ENCODE results near the gene TAB3.
A peak's percentile ranks its signal among the peaks of the same experiment; 100 is the strongest.

TAB3 gene, protein sequence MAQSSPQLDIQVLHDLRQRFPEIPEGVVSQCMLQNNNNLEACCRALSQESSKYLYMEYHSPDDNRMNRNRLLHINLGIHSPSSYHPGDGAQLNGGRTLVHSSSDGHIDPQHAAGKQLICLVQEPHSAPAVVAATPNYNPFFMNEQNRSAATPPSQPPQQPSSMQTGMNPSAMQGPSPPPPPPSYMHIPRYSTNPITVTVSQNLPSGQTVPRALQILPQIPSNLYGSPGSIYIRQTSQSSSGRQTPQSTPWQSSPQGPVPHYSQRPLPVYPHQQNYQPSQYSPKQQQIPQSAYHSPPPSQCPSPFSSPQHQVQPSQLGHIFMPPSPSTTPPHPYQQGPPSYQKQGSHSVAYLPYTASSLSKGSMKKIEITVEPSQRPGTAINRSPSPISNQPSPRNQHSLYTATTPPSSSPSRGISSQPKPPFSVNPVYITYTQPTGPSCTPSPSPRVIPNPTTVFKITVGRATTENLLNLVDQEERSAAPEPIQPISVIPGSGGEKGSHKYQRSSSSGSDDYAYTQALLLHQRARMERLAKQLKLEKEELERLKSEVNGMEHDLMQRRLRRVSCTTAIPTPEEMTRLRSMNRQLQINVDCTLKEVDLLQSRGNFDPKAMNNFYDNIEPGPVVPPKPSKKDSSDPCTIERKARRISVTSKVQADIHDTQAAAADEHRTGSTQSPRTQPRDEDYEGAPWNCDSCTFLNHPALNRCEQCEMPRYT

DNA sequence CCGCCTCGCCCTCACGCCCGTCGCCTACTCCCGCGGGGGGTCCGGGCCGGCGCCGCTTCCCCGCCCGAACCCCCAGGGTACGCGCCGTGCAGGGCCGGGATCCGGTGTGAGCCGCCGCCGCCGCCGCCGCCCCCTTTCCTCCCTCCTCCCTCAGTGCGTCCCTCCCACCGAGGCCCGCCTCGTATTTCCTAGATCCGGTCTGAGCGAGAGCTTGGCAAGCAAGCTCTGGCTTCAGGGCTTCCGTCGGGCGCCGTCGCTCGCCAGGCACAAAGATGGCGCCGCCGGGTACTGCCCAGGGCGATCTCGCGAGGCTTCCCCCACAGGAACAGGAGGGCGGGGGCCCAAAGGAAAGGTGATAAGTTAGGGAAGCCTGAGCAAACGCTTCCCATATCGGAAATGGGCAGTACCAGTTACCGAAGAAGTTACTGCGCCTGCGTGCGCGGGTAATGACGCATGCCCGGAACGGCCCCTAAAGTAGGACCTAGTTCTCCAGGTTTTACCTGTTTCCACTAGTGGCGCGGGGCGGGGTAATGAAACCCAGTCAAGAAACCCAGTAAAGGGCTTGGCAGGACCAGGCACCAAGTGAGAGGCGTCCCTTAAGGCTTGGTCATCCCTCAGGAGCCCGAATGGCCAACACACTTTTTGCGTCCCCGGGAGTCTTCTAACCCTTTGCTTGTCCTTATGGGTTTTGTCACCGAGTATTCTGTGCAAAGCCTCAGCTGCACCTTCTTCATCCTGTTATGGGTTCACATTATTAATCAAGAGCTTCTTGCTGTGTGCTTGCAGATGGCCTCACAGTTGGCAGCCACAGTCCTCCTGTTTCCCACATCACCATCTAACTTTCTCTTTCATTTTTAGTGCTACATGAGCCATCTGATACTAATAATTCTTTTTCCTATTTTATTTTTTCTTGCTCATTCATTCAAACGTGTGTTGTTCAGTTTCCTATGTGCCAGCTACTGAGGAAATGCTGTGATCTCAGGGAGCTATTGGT, at the start of gene TAB3:
Gene TAB3 (minus strand): TSS at position 108 of the 994 bp plus-strand sequence. CDS start 29,666 bp downstream, outside the sequence.
- DNase-seq (ENCODE audit: low read depth): peak; percentile 97
- TF ChIP-seq, protein P1, sequence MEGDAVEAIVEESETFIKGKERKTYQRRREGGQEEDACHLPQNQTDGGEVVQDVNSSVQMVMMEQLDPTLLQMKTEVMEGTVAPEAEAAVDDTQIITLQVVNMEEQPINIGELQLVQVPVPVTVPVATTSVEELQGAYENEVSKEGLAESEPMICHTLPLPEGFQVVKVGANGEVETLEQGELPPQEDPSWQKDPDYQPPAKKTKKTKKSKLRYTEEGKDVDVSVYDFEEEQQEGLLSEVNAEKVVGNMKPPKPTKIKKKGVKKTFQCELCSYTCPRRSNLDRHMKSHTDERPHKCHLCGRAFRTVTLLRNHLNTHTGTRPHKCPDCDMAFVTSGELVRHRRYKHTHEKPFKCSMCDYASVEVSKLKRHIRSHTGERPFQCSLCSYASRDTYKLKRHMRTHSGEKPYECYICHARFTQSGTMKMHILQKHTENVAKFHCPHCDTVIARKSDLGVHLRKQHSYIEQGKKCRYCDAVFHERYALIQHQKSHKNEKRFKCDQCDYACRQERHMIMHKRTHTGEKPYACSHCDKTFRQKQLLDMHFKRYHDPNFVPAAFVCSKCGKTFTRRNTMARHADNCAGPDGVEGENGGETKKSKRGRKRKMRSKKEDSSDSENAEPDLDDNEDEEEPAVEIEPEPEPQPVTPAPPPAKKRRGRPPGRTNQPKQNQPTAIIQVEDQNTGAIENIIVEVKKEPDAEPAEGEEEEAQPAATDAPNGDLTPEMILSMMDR (IDR thresholded peaks at IDR 0.05; ENCODE audit: insufficient read depth, low read depth, low read length, missing control alignments): no peak
- peak within 1 kb of the TSS; percentile 74 for H3K4me3 ChIP-seq (ENCODE audit: low read depth, low read length)

DNA sequence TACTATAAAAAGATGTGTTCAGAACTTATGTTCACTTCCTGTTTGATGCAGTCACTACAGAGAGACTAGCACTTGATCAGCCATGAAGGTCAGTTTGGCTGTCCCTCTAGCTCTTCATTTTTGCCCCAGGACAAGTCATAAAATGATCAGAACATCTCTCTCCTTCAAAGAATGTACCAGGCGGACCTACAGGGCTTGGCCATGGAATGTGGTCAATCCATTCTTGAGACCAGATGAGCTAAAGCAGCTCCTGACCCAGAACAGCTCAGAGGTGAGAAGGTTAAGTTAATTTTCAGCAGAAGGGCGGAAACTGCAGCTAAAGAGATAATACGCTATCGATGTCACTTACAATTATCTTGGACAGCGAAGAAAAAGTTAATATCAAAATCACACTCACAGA, 49.2 kb upstream of the TAB3 start:
- TF ChIP-seq, protein P1 (IDR thresholded peaks at IDR 0.05; ENCODE audit: insufficient read depth, low read depth, low read length, missing control alignments): no peak
- no peak for DNase-seq (ENCODE audit: low read depth)
- no peak overlapping the region for H3K4me3 ChIP-seq (ENCODE audit: low read depth, low read length)

DNA sequence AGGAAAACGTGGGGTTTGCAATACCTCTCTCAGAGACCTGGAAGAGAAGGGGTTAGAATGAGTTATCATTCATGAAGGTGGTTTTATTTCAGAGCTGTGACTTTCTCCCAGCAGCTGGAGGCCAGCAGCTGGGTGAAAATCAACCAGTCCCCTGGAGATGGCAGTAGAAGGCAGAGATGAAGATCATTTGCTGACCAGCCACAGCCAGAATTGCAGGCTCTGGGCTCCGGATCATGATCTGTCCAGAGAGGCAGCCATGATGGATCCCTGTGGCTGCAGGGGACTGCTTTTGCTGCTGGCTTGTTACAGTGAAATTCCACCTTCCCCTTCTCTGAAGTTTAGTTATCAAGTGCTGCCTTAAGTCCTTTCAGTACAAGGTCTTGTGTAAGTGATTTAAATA, 46.9 kb upstream of the TAB3 start:
- peak; percentile 0 for DNase-seq (ENCODE audit: low read depth)
- TF ChIP-seq, protein P1 (IDR thresholded peaks at IDR 0.05; ENCODE audit: insufficient read depth, low read depth, low read length, missing control alignments): no peak
- no peak overlapping the region for H3K4me3 ChIP-seq (ENCODE audit: low read depth, low read length)

DNA sequence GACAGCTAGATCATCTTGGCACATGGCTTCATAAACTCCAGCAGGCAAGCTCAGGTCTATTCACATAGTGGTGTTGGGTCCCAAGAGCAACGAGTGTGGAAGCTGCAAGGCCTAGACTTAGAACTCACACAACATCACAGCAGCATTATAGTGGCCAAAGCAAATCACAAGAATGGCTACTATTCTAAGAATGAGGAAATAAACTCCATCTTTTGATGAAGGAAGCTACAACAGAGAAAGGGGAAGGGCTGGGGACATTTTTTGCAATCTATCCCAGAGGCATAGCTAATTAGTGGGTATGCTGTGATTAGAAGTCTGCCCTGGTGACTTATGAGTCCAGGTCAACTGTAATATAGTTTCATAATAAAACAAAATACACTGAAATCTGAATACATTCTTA, 42.9 kb upstream of the TAB3 start:
- DNase-seq (ENCODE audit: low read depth): no peak
- TF ChIP-seq, protein P1 (IDR thresholded peaks at IDR 0.05; ENCODE audit: insufficient read depth, low read depth, low read length, missing control alignments): no peak
- no peak overlapping the region for H3K4me3 ChIP-seq (ENCODE audit: low read depth, low read length)

DNA sequence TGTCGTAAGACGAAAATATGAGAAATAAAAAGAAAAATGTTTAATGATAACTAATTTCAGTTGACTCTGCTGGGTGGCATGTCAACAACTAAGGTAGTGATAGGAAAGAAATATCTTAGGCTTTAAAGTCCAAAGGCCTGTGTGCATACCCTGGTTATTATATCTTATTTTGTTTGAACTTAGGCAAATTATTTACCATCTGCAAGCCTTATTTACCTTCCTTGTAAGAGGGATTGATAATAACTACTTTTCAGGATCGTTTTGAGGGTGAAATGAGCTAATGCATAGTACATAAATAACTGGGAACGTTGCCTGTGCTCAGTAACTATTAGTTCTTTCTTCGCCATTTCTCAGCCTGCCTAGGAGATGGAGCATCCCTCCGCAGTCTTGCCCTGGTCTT, 41.6 kb upstream of the TAB3 start:
- no peak overlapping the region for H3K4me3 ChIP-seq (ENCODE audit: low read depth, low read length)
- DNase-seq (ENCODE audit: low read depth): no peak
- TF ChIP-seq, protein P1 (IDR thresholded peaks at IDR 0.05; ENCODE audit: insufficient read depth, low read depth, low read length, missing control alignments): no peak

DNA sequence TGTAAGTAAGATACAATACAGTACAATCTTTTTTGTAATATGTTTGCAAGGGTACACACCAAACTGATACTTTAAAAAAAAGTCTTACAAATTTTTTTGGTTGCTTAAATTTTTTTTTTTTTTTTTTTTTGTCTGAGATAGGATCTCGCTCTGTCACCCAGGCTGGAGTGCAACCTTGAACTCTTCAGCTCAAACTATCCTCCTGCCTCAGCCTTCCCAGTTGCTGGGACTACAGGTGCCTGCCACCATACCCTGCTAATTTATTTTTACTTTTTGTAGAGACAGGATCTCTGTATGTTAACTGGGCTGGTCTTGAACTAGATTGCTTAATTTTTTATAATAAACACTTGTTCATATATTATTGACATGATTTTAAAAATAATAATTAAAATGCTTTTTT, 41.1 kb upstream of the TAB3 start:
- H3K4me3 ChIP-seq (ENCODE audit: low read depth, low read length): no peak overlapping the region
- no peak for DNase-seq (ENCODE audit: low read depth)
- TF ChIP-seq, protein P1 (IDR thresholded peaks at IDR 0.05; ENCODE audit: insufficient read depth, low read depth, low read length, missing control alignments): no peak
